Fibroblast of lung (primary cell): ENCODE results near the gene DRC7. TPM values are rescaled to one million over a fixed set of nuclear protein-coding genes. Genes with fewer than 3 reads are reported as not detected.
"Not testable (repeated sequence)": the region's sequence is repeated elsewhere in the genome, so short reads cannot be mapped to it uniquely, and the experiment has no call there.

Experiments used
- DNase-seq, 2 donors: peaks; one replicate each; pipeline versions ENCODE4 v3.0.0 to v3.0.0-alpha.2; 2010; ENCODE audit warnings: low read depth in 2 of 2
- H2AFZ ChIP-seq: 2 replicates; pipeline ENCODE4 v1.5.1; 2012; ENCODE audit warnings: low read length, control low read depth, inconsistent platforms
- H3K27ac ChIP-seq: 2 replicates; pipeline ENCODE4 v1.5.1; 2011; ENCODE audit warnings: low read length, control low read depth; ENCODE audit not compliant: insufficient read depth
- H3K27me3 ChIP-seq: 2 replicates; pipeline ENCODE4 v1.5.1; 2011; ENCODE audit warnings: mild to moderate bottlenecking, low read length; ENCODE audit not compliant: control insufficient read depth, insufficient read depth
- H3K36me3 ChIP-seq: 2 replicates; pipeline ENCODE4 v1.5.1; 2011; ENCODE audit warnings: low read length; ENCODE audit not compliant: control insufficient read depth, insufficient read depth
- H3K4me1 ChIP-seq: 2 replicates; pipeline ENCODE4 v1.5.1; 2011; ENCODE audit warnings: low read length; ENCODE audit not compliant: control insufficient read depth, insufficient read depth; ENCODE audit errors: extremely low read depth
- H3K4me2 ChIP-seq: 2 replicates; pipeline ENCODE4 v1.5.1; 2011; ENCODE audit warnings: low read length, control low read depth; ENCODE audit not compliant: insufficient read depth; ENCODE audit errors: extremely low read depth
- H3K4me3 ChIP-seq, 4 experiments: fragments of 200-600 bp in 1 of 4; sonication (generic) in 1 of 4; replicated peaks in 1 of 4; 2 replicates each; pipeline ENCODE4 v1.5.1; 2011 to 2016; ENCODE audit warnings: low read length in 4 of 4, low read depth in 3 of 4, mild to moderate bottlenecking in 3 of 4, control low read depth in 2 of 4, inconsistent platforms in 1 of 4, mixed read lengths in 1 of 4; ENCODE audit not compliant: insufficient read depth in 1 of 4; ENCODE audit errors: control extremely low read depth in 1 of 4
- H3K79me2 ChIP-seq: 2 replicates; pipeline ENCODE4 v1.5.1; 2012; ENCODE audit warnings: mild to moderate bottlenecking, low read length, inconsistent platforms; ENCODE audit not compliant: control insufficient read depth, insufficient read depth
- H3K9ac ChIP-seq: 2 replicates; pipeline ENCODE4 v1.5.1; 2011; ENCODE audit warnings: mild to moderate bottlenecking, low read length, control low read depth; ENCODE audit not compliant: insufficient read depth
- H3K9me3 ChIP-seq: 2 replicates; pipeline ENCODE4 v1.5.1; 2012; ENCODE audit warnings: low read depth, low read length; ENCODE audit not compliant: control insufficient read depth, insufficient read depth
- H4K20me1 ChIP-seq: 2 replicates; pipeline ENCODE4 v1.5.1; 2011; ENCODE audit warnings: low read length; ENCODE audit not compliant: control insufficient read depth, insufficient read depth; ENCODE audit errors: extremely low read depth
- EZH2 ChIP-seq: IDR thresholded peaks from 2 replicates; pipeline ENCODE4 v1.5.1; 2012; ENCODE audit warnings: low read length, control low read depth, mild to moderate bottlenecking; ENCODE audit errors: missing control alignments
- polyA plus RNA-seq, 2 donors: library from polyadenylated mRNA; depleted of rRNA in 1 of 2; stranded (reverse) in 1 of 2; unstranded in 1 of 2; fragments of >200 nt; gene quantifications; 2 replicates each; pipeline ENCODE4 v1.2.1, GENCODE V29; 2011 to 2012; ENCODE audit warnings: missing spikeins in 1 of 2
- total RNA-seq: library from RNA; depleted of rRNA; stranded (reverse); fragments of >200 nt; gene quantifications from 2 replicates; pipeline ENCODE4 v1.2.1, GENCODE V29; 2014
- TF ChIP-seq, protein P1 (sequence below), 2 donors: IDR thresholded peaks in 1 of 2; conservative IDR thresholded peaks in 1 of 2; 1 replicate in 1 of 2; 2 replicates in 1 of 2; pipeline ENCODE4 v1.5.1; 2011 to 2012; ENCODE audit warnings: low read length in 2 of 2, control low read depth in 1 of 2, inconsistent platforms in 1 of 2, low read depth in 1 of 2, mild to moderate bottlenecking in 1 of 2

The DRC7 gene
- total and polyA plus RNA-seq, 2 donors (not counting 1 experiment from before 2014, with no cell fraction given), result not detected

DNA sequence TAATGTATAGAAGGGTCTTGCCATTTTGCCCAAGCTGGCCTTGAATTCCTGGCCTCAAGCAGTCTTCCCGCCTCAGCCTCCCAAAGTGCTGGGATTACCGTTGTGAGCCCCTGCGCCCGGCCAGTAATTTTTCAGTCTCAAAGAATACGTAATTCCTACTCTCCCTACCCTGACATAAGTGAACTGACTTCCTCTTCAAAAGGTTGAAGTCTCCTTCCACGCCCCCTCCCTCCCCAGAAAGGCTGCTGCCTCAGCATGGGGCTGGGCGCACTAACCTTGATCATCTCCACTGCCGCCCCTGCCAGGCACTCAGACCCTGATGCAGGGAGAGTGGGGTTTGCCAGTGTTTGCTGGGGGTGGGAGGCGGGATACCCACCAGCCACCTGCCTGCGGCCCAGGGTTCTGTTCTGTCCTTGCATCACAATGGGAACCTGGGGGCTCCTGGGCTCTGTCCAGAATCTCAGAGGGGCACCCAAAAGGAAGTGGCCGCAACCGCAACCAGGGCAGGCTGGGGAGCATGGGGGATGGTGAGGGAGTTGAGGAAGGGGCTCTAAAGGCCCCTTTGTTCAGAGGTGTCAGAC is 80.2 kb downstream of the DRC7 start:
- no peaks in the 10 kb centered on the region for H4K20me1 ChIP-seq

GRCh38 chr16:57775661-57776469 is 81.3 kb downstream of the DRC7 start:
- H3K36me3 ChIP-seq, result peaks cover 7% of the 10 kb centered on the region
- H2AFZ ChIP-seq, result no peak overlapping the region
- no peak overlapping the region for H3K4me2 ChIP-seq
- DNase-seq, result peak in 1 of 2 donors; percentile 42
- no peaks in the 10 kb centered on the region for H3K27me3 ChIP-seq
- H4K20me1 ChIP-seq, result no peaks in the 10 kb centered on the region
- no peak for TF ChIP-seq EZH2
- TF ChIP-seq, protein P1, sequence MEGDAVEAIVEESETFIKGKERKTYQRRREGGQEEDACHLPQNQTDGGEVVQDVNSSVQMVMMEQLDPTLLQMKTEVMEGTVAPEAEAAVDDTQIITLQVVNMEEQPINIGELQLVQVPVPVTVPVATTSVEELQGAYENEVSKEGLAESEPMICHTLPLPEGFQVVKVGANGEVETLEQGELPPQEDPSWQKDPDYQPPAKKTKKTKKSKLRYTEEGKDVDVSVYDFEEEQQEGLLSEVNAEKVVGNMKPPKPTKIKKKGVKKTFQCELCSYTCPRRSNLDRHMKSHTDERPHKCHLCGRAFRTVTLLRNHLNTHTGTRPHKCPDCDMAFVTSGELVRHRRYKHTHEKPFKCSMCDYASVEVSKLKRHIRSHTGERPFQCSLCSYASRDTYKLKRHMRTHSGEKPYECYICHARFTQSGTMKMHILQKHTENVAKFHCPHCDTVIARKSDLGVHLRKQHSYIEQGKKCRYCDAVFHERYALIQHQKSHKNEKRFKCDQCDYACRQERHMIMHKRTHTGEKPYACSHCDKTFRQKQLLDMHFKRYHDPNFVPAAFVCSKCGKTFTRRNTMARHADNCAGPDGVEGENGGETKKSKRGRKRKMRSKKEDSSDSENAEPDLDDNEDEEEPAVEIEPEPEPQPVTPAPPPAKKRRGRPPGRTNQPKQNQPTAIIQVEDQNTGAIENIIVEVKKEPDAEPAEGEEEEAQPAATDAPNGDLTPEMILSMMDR (conservative IDR thresholded peaks at IDR 0.05 in 1 of 2, IDR thresholded peaks at IDR 0.05 in 1 of 2; ENCODE audit: low read depth in 1 of 2, low read length in 2 of 2), result peak in 1 of 2 donors; percentile 31
- no peaks in the 10 kb centered on the region for H3K79me2 ChIP-seq
- no peaks in the 10 kb centered on the region for H3K9me3 ChIP-seq
- H3K9ac ChIP-seq, result no peak overlapping the region
- no peak overlapping the region for H3K4me3 ChIP-seq
- H3K27ac ChIP-seq, result no peak overlapping the region
- no peaks in the 10 kb centered on the region for H3K4me1 ChIP-seq

More for the DNA sequence above, 80.2 kb downstream of the DRC7 start:
- H3K79me2 ChIP-seq, result no peaks in the 10 kb centered on the region
- no peaks in the 10 kb centered on the region for H3K4me1 ChIP-seq
- H3K4me3 ChIP-seq, result no peak overlapping the region
- peaks cover 12% of the 10 kb centered on the region for H3K36me3 ChIP-seq
- H3K27ac ChIP-seq, result no peak overlapping the region
- TF ChIP-seq, protein P1 (conservative IDR thresholded peaks at IDR 0.05 in 1 of 2, IDR thresholded peaks at IDR 0.05 in 1 of 2; ENCODE audit: low read depth in 1 of 2, low read length in 2 of 2), result no peak
- no peak for TF ChIP-seq EZH2
- H3K9me3 ChIP-seq, result no peaks in the 10 kb centered on the region
- no peaks in the 10 kb centered on the region for H3K27me3 ChIP-seq
- no peak for DNase-seq
- no peak overlapping the region for H2AFZ ChIP-seq
- H3K4me2 ChIP-seq, result no peak overlapping the region
- H3K9ac ChIP-seq, result no peak overlapping the region

DNA sequence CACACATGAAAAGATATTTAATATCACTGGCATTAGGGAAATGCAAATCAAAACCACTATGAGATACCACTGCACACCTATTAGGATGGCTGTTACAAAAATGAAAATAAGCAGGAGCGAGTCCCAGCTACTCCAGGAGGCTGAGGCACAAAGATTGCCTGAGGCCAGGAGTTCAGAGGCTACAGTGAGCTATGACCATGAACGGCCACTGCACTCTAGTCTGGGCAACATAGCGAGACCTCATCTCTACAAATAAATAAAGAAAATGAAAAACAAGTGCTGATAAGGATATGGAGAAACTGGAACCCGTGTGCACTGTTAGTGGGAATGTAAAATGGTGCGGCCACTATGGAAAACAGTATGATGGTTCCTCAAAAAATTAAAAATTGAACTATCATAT is 84.1 kb downstream of the DRC7 start:
- no peak overlapping the region for H3K27ac ChIP-seq
- H3K9me3 ChIP-seq, result no peaks in the 10 kb centered on the region
- H3K79me2 ChIP-seq, result no peaks in the 10 kb centered on the region
- peaks cover 2% of the 10 kb centered on the region for H3K36me3 ChIP-seq
- no peak overlapping the region for H3K4me3 ChIP-seq
- H3K9ac ChIP-seq, result no peak overlapping the region
- DNase-seq, result no peak
- no peak for TF ChIP-seq EZH2
- TF ChIP-seq, protein P1 (conservative IDR thresholded peaks at IDR 0.05 in 1 of 2, IDR thresholded peaks at IDR 0.05 in 1 of 2; ENCODE audit: low read depth in 1 of 2, low read length in 2 of 2), result no peak
- no peaks in the 10 kb centered on the region for H3K27me3 ChIP-seq
- no peaks in the 10 kb centered on the region for H3K4me1 ChIP-seq
- H4K20me1 ChIP-seq, result no peaks in the 10 kb centered on the region
- no peak overlapping the region for H2AFZ ChIP-seq
- H3K4me2 ChIP-seq, result no peak overlapping the region

DNA sequence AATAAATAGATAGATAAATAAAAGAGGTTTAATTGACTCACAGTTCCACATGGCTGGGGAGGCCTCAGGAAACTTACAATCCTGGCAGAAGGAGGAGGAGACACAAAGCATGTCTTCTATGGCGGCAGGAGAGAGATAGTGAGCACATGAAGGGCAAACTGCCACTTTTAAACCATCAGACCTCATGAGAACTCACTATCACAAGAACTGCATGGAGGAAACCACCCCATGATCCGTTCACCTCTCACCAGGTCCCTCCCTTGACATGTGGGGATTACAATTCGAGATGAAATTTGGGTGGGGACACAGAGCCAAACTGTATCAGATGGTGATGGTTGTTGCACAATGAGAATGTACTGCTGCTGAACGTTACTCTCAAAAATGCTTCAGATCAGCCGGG is 85.2 kb downstream of the DRC7 start:
- H2AFZ ChIP-seq, H3K4me3 ChIP-seq, H3K79me2 ChIP-seq, H3K9ac ChIP-seq, H3K4me2 ChIP-seq, H3K27me3 ChIP-seq, H3K9me3 ChIP-seq, DNase-seq, H3K27ac ChIP-seq, H3K4me1 ChIP-seq, H3K36me3 ChIP-seq, H4K20me1 ChIP-seq: not testable (repeated sequence)
